ENCODE results near the gene HAND1.
A peak's percentile ranks its signal among the peaks of the same experiment; 100 is the strongest.

HAND1 gene

DNA sequence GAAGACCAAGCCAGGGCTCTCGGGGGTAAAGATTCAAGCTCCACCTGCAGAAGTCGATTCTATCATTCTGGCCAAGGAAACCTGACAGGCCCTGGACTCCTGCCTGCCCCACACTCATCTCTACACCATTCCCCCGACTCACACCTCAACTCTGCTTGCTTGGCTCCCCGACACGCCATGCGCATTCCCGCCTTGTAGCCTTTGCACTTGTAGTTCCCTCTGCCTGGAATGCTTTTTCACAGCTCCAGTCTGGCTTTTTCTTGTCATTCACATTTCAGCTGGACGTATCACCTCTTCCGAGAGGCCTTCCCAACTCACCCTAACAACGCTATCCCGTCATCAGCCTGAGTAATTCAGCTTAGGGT, 28.7 kb upstream of the HAND1 start:
- Histone ChIP-seq H3K4me1 (ENCODE audit: control insufficient read depth, insufficient read depth, low read depth, low read length) (no peaks in the 10 kb centered on the region), H3K27me3 (ENCODE audit: control insufficient read depth in 1 of 2, insufficient read depth in 1 of 2, low read length in 2 of 2) (peaks cover 57 to 65% of the 10 kb centered on the region in 2 experiments), H3K23ac (ENCODE audit: low read length in 2 of 2) (no peak overlapping the region), H2BK5ac (ENCODE audit: low read depth, low read length, poor library complexity, severe bottlenecking) (no peak overlapping the region), H3K79me1 (replicated peaks; ENCODE audit: low read length, poor library complexity, severe bottlenecking) (no peaks in the 10 kb centered on the region), H3K14ac (ENCODE audit: low read length in 2 of 2) (no peak overlapping the region), H3K4ac (ENCODE audit: low read depth in 1 of 2, low read length in 2 of 2) (no peak overlapping the region), H4K91ac (ENCODE audit: low read length) (no peak overlapping the region), H3K36me3 (ENCODE audit: control insufficient read depth in 1 of 2, insufficient read depth in 2 of 2, low read depth in 1 of 2, low read length in 2 of 2) (no peaks in the 10 kb centered on the region), H3K18ac (ENCODE audit: low read depth in 1 of 2, low read length in 2 of 2) (no peak overlapping the region), H3K9ac (ENCODE audit: low read length) (no peak overlapping the region), H2BK15ac (ENCODE audit: low read depth, poor library complexity, severe bottlenecking) (no peak overlapping the region), H2AK5ac (ENCODE audit: low read length, severe bottlenecking) (no peak overlapping the region), H4K8ac (ENCODE audit: low read length) (no peak overlapping the region), H3K9me3 (ENCODE audit: control insufficient read depth, low read length) (no peaks in the 10 kb centered on the region), H3K27ac (ENCODE audit: low read length, poor library complexity, severe bottlenecking) (no peak overlapping the region), H2AFZ (ENCODE audit: low read depth, low read length) (no peak overlapping the region), H3K4me3 (ENCODE audit: insufficient read depth in 1 of 2, low read depth in 1 of 2, low read length in 2 of 2) (no peak overlapping the region), H2BK12ac (ENCODE audit: low read length in 2 of 2) (no peak overlapping the region), H3K4me2 (ENCODE audit: low read length, poor library complexity, severe bottlenecking) (no peak overlapping the region), H2BK120ac (ENCODE audit: low read depth, low read length) (no peak overlapping the region)
- 90% methylated on average over 11 of the region's 11 CpGs for WGBS
- DNase-seq, result no peak

DNA sequence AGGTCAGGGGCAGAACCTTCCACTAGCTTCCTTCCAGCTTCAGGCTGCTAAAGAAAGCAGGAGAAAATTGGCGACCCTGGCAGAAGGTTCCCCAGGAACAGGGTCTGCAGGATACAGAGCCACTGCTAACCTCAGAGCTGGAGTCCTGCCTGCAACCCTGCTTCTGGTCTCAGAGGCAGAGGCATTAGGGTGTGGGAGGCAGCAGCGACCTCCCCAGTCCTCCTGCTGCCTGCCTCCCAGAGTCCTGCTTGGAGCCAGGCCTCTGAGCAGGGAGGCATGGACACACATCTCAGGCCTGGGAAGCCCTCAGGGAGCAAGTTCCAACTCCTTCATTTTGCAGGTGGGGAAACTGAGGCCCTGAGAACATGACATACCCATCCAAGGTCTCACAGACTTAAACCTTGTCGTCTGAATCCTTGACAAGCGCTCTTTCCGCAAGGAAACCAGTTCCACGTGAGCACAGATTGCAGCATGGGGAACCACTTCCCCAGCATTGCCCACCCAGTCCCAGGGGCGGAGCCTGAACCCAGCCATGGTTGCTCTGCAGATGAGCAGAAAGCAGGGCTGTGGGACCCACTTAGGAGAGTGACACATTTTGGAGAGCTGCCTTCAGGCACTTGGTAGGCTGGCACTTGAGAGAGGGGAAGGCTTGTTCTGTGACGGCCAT, 28.2 kb upstream of the HAND1 start:
- Histone ChIP-seq H3K27ac (ENCODE audit: low read length, poor library complexity, severe bottlenecking) (no peak overlapping the region), H3K9me3 (ENCODE audit: control insufficient read depth, low read length) (no peaks in the 10 kb centered on the region), H3K4me3 (ENCODE audit: insufficient read depth in 1 of 2, low read depth in 1 of 2, low read length in 2 of 2) (no peak overlapping the region), H2BK5ac (ENCODE audit: low read depth, low read length, poor library complexity, severe bottlenecking) (no peak overlapping the region), H2AK5ac (ENCODE audit: low read length, severe bottlenecking) (no peak overlapping the region), H2AFZ (ENCODE audit: low read depth, low read length) (no peak overlapping the region), H3K36me3 (ENCODE audit: control insufficient read depth in 1 of 2, insufficient read depth in 2 of 2, low read depth in 1 of 2, low read length in 2 of 2) (no peaks in the 10 kb centered on the region), H3K23ac (ENCODE audit: low read length in 2 of 2) (peak overlapping the region in 1 of 2 experiments; percentile 23), H3K4me1 (ENCODE audit: control insufficient read depth, insufficient read depth, low read depth, low read length) (no peaks in the 10 kb centered on the region), H3K79me1 (replicated peaks; ENCODE audit: low read length, poor library complexity, severe bottlenecking) (no peaks in the 10 kb centered on the region), H2BK15ac (ENCODE audit: low read depth, poor library complexity, severe bottlenecking) (no peak overlapping the region), H4K8ac (ENCODE audit: low read length) (no peak overlapping the region), H3K14ac (ENCODE audit: low read length in 2 of 2) (no peak overlapping the region), H3K18ac (ENCODE audit: low read depth in 1 of 2, low read length in 2 of 2) (no peak overlapping the region), H2BK120ac (ENCODE audit: low read depth, low read length) (no peak overlapping the region), H3K27me3 (ENCODE audit: control insufficient read depth in 1 of 2, insufficient read depth in 1 of 2, low read length in 2 of 2) (peaks cover 62 to 65% of the 10 kb centered on the region in 2 experiments), H4K91ac (ENCODE audit: low read length) (no peak overlapping the region), H3K4ac (ENCODE audit: low read depth in 1 of 2, low read length in 2 of 2) (no peak overlapping the region), H2BK12ac (ENCODE audit: low read length in 2 of 2) (no peak overlapping the region), H3K9ac (ENCODE audit: low read length) (no peak overlapping the region), H3K4me2 (ENCODE audit: low read length, poor library complexity, severe bottlenecking) (no peak overlapping the region)
- DNase-seq, result no peak
- 88% methylated on average over 8 of the region's 8 CpGs for WGBS

DNA sequence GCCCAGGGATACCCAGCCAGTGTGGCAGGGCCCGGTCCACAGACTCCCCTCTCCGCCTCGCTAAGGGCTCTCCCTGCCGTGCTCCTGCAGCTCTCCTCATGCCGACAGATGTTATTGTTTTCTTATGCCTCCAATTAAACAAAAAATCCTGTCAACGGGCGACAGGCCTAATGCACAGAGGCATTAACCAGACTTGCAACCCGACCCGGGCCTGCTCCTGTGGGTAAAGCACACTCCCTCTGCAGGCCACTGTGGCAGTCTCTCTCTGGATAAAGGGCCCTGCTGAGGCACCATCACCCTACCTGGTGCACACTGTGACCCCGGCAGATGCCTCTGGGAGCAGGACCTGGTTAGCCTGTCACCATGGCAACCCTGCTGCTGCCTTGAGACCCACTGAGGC, 27.5 kb upstream of the HAND1 start:
- Histone ChIP-seq H3K27me3 (ENCODE audit: control insufficient read depth in 1 of 2, insufficient read depth in 1 of 2, low read length in 2 of 2) (peaks cover 60 to 63% of the 10 kb centered on the region in 2 experiments), H2AK5ac (ENCODE audit: low read length, severe bottlenecking) (no peak overlapping the region), H3K4me1 (ENCODE audit: control insufficient read depth, insufficient read depth, low read depth, low read length) (no peaks in the 10 kb centered on the region), H3K27ac (ENCODE audit: low read length, poor library complexity, severe bottlenecking) (no peak overlapping the region), H3K4me3 (ENCODE audit: insufficient read depth in 1 of 2, low read depth in 1 of 2, low read length in 2 of 2) (no peak overlapping the region), H2BK120ac (ENCODE audit: low read depth, low read length) (no peak overlapping the region), H3K18ac (ENCODE audit: low read depth in 1 of 2, low read length in 2 of 2) (no peak overlapping the region), H3K9ac (ENCODE audit: low read length) (no peak overlapping the region), H2BK15ac (ENCODE audit: low read depth, poor library complexity, severe bottlenecking) (no peak overlapping the region), H4K91ac (ENCODE audit: low read length) (no peak overlapping the region), H3K4ac (ENCODE audit: low read depth in 1 of 2, low read length in 2 of 2) (no peak overlapping the region), H2BK5ac (ENCODE audit: low read depth, low read length, poor library complexity, severe bottlenecking) (no peak overlapping the region), H3K14ac (ENCODE audit: low read length in 2 of 2) (no peak overlapping the region), H3K9me3 (ENCODE audit: control insufficient read depth, low read length) (no peaks in the 10 kb centered on the region), H3K4me2 (ENCODE audit: low read length, poor library complexity, severe bottlenecking) (no peak overlapping the region), H3K23ac (ENCODE audit: low read length in 2 of 2) (no peak overlapping the region), H4K8ac (ENCODE audit: low read length) (no peak overlapping the region), H2BK12ac (ENCODE audit: low read length in 2 of 2) (no peak overlapping the region), H3K36me3 (ENCODE audit: control insufficient read depth in 1 of 2, insufficient read depth in 2 of 2, low read depth in 1 of 2, low read length in 2 of 2) (no peaks in the 10 kb centered on the region), H2AFZ (ENCODE audit: low read depth, low read length) (no peak overlapping the region), H3K79me1 (replicated peaks; ENCODE audit: low read length, poor library complexity, severe bottlenecking) (no peaks in the 10 kb centered on the region)
- no peak for DNase-seq
- WGBS, result 43% methylated on average over 10 of the region's 10 CpGs

DNA sequence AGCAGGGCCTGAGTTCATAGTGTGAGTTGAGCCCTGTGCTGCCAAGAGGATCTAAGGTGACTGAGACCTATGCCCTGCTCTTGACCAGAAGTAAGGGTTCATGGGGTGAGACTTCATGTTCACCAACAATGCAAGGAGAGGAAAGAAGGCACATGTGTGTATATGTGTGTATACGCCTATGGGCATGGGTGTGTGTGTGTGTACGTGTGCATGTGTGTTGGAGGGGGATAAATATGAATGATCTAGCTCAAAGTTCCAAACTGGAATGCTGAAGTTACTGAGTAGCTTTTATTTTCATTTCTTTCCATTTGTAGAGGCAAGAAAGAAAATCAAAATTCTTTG, 25.6 kb upstream of the HAND1 start:
- Histone ChIP-seq H2BK15ac (ENCODE audit: low read depth, poor library complexity, severe bottlenecking) (no peak overlapping the region), H3K4ac (ENCODE audit: low read depth in 1 of 2, low read length in 2 of 2) (no peak overlapping the region), H4K8ac (ENCODE audit: low read length) (no peak overlapping the region), H3K9ac (ENCODE audit: low read length) (no peak overlapping the region), H3K4me3 (ENCODE audit: insufficient read depth in 1 of 2, low read depth in 1 of 2, low read length in 2 of 2) (no peak overlapping the region), H3K27me3 (ENCODE audit: control insufficient read depth in 1 of 2, insufficient read depth in 1 of 2, low read length in 2 of 2) (peaks cover 61 to 63% of the 10 kb centered on the region in 2 experiments), H2AK5ac (ENCODE audit: low read length, severe bottlenecking) (no peak overlapping the region), H2BK120ac (ENCODE audit: low read depth, low read length) (no peak overlapping the region), H3K18ac (ENCODE audit: low read depth in 1 of 2, low read length in 2 of 2) (no peak overlapping the region), H3K14ac (ENCODE audit: low read length in 2 of 2) (no peak overlapping the region), H3K4me2 (ENCODE audit: low read length, poor library complexity, severe bottlenecking) (no peak overlapping the region), H2BK5ac (ENCODE audit: low read depth, low read length, poor library complexity, severe bottlenecking) (no peak overlapping the region), H3K36me3 (ENCODE audit: control insufficient read depth in 1 of 2, insufficient read depth in 2 of 2, low read depth in 1 of 2, low read length in 2 of 2) (no peaks in the 10 kb centered on the region), H3K79me1 (replicated peaks; ENCODE audit: low read length, poor library complexity, severe bottlenecking) (no peaks in the 10 kb centered on the region), H3K27ac (ENCODE audit: low read length, poor library complexity, severe bottlenecking) (no peak overlapping the region), H3K23ac (ENCODE audit: low read length in 2 of 2) (no peak overlapping the region), H3K4me1 (ENCODE audit: control insufficient read depth, insufficient read depth, low read depth, low read length) (no peaks in the 10 kb centered on the region), H4K91ac (ENCODE audit: low read length) (no peak overlapping the region), H3K9me3 (ENCODE audit: control insufficient read depth, low read length) (no peaks in the 10 kb centered on the region), H2BK12ac (ENCODE audit: low read length in 2 of 2) (no peak overlapping the region), H2AFZ (ENCODE audit: low read depth, low read length) (no peak overlapping the region)
- no peak for DNase-seq
- WGBS, result 100% methylated on average over 2 of the region's 2 CpGs

Measured in mesenchymal stem cell (in vitro differentiated cells and primary cell).